ENCODE results near the gene CELA1. TPM values are rescaled to one million over a fixed set of nuclear protein-coding genes. Genes with fewer than 3 reads are reported as not detected.

CELA1 gene
- total and polyA plus RNA-seq, 10 of the 15 experiments (the other 5 are each of a cell fraction or from before 2014, with no cell fraction given), result not detected

- H4K20me1 ChIP-seq (ENCODE audit: control insufficient read depth, insufficient read depth), result no peaks in the 10 kb centered on the region
- H3K27ac ChIP-seq (ENCODE audit: control insufficient read depth, insufficient read depth), result no peak overlapping the region
- H3K4me2 ChIP-seq (ENCODE audit: control insufficient read depth, insufficient read depth), result no peak overlapping the region
- FAIRE-seq (no peak), DNase-seq (ENCODE audit: low read depth, low spot score) (no peak), ATAC-seq (no peak)
- no peak overlapping the region for H3K4me3 ChIP-seq
- no peak overlapping the region for H3K9ac ChIP-seq (ENCODE audit: control insufficient read depth, insufficient read depth, low read length)
- POLR2A ChIA-PET, result no interaction called here
- RAD21 ChIA-PET (ENCODE audit: unreplicated experiment), result interaction anchor here (1.0 kb wide), 1 partner anchor 9 kb away, joined by 3 read pairs; no protein-coding TSS in a partner anchor
- intact Hi-C loops (cut with micrococcal nuclease; ENCODE audit: unreplicated experiment) (no loop called here), in situ Hi-C loops (cut with MboI) (no loop called here)
- H3K36me3 ChIP-seq (ENCODE audit: control insufficient read depth in 2 of 2, insufficient read depth in 2 of 2, low read length in 1 of 2), result peaks cover 5 to 8% of the 10 kb centered on the region in 2 experiments
- TF ChIP-seq BRCA1 (IDR thresholded peaks at IDR 0.05; ENCODE audit: low read depth, low read length) (no peak), MAX (IDR thresholded peaks at IDR 0.05; ENCODE audit: low read depth, low read length) (no peak), USF1 (IDR thresholded peaks at IDR 0.05; ENCODE audit: borderline replicate concordance, extremely low read length, insufficient read depth, low read depth, low read length) (no peak), LARP7 (IDR thresholded peaks at IDR 0.05) (no peak), TCF7 (IDR thresholded peaks at IDR 0.05; ENCODE audit: borderline replicate concordance) (no peak), SUZ12 (IDR thresholded peaks at IDR 0.05; ENCODE audit: unreplicated experiment) (no peak), EGR1 (IDR thresholded peaks at IDR 0.05; ENCODE audit: borderline replicate concordance in 1 of 2, low read depth in 2 of 2, low read length in 2 of 2) (no peak), RELA (IDR thresholded peaks at IDR 0.05; ENCODE audit: borderline replicate concordance, partially characterized antibody) (no peak), BCLAF1 (IDR thresholded peaks at IDR 0.05) (no peak), IRF4 (IDR thresholded peaks at IDR 0.05; ENCODE audit: low read depth, low read length) (no peak), SP1 (IDR thresholded peaks at IDR 0.05; ENCODE audit: low read depth, low read length) (no peak), HCFC1 (IDR thresholded peaks at IDR 0.05; ENCODE audit: low read length) (no peak), ZBTB4 (CRISPR knock-in tag; IDR thresholded peaks at IDR 0.05) (no peak), WRNIP1 (IDR thresholded peaks at IDR 0.05; ENCODE audit: borderline replicate concordance, low read depth, low read length) (no peak), RB1 (IDR thresholded peaks at IDR 0.05; ENCODE audit: borderline replicate concordance) (no peak), SIN3A (IDR thresholded peaks at IDR 0.05; ENCODE audit: low read depth, low read length) (no peak)
- H3K79me2 ChIP-seq (ENCODE audit: control insufficient read depth, insufficient read depth, low read length), result no peaks in the 10 kb centered on the region
- no peak overlapping the region for H2AFZ ChIP-seq (ENCODE audit: control insufficient read depth, low read depth, low read length)
- peaks cover 20% of the 10 kb centered on the region for H3K4me1 ChIP-seq (ENCODE audit: control insufficient read depth, insufficient read depth, low read length)
- no peaks in the 10 kb centered on the region for H3K27me3 ChIP-seq (replicated peaks in 1 of 2; ENCODE audit: control insufficient read depth in 2 of 2, insufficient read depth in 2 of 2, low read length in 1 of 2)
- SMC1A ChIA-PET (ENCODE audit: uncharacterized antibody, unreplicated experiment), result interaction anchor here (1.4 kb wide), 1 partner anchor 13 kb away, joined by 3 read pairs; no protein-coding TSS in a partner anchor
- WGBS (ENCODE audit: insufficient coverage, insufficient replicate concordance, low lambda C conversion rate, missing lambda C conversion rate), result 84% methylated on average over 5 of the region's 5 CpGs
- no peaks in the 10 kb centered on the region for H3K9me3 ChIP-seq (replicated peaks; ENCODE audit: control insufficient read depth, insufficient read depth, low read length)
- BruUV-seq (replicated peaks), result no TSS peak
- CTCF ChIA-PET, result no interaction called here
These were observed 35.0 kb upstream of the CELA1 start for GRCh38 chr12:51381226-51382079.
